Sigmoid colon (tissue), 4 donors: ENCODE results near the gene SGO2.
A peak's percentile ranks its signal among the peaks of the same experiment; 100 is the strongest.

ENCODE experiments used
- CTCF ChIP-seq, 4 experiments: fragments of 450-650 bp in 3 of 4; fragments of 200-600 bp in 1 of 4; IDR thresholded peaks; one replicate each; pipeline ENCODE4 v1.5.1; 2016 to 2019; ENCODE audit warnings: antibody characterized with exemption in 4 of 4, mild to moderate bottlenecking in 3 of 4, moderate library complexity in 2 of 4
- POLR2A ChIP-seq, 2 donors: fragments of 450-650 bp; IDR thresholded peaks; one replicate each; pipeline ENCODE4 v1.6.1; 2016; ENCODE audit warnings: antibody characterized with exemption in 2 of 2, mild to moderate bottlenecking in 2 of 2, moderate library complexity in 2 of 2
- POLR2AphosphoS5 ChIP-seq, 4 donors: sonication (generic); formaldehyde crosslinking; IDR thresholded peaks; one replicate each; pipeline ENCODE4 v1.6.1; 2017; ENCODE audit warnings: antibody characterized with exemption in 4 of 4

- TF ChIP-seq CTCF (IDR thresholded peaks at IDR 0.05) (no peak), POLR2A (IDR thresholded peaks at IDR 0.05) (no peak), POLR2AphosphoS5 (IDR thresholded peaks at IDR 0.05) (peak in 3 of 4 donors; percentile 35 to 70 (median 43))
Measured at GRCh38 chr2:200585730-200586643, 60.0 kb downstream of the SGO2 start, which contains the start of gene AOX1.
